HepG2 (cell line): Measurements from ENCODE around the gene ZDHHC11. TPM values are rescaled to one million over a fixed set of nuclear protein-coding genes. Genes with fewer than 3 reads are reported as not detected.
"Not testable (repeated sequence)": the region's sequence is repeated elsewhere in the genome, so short reads cannot be mapped to it uniquely, and the experiment has no call there.

Experiments used
- ATAC-seq: fragments of 200-7000 bp; cut with Tn5 transposase; 3 replicates; pipeline ENCODE4 v1.9.1; 2020; ENCODE audit warnings: mild to moderate bottlenecking, moderate library complexity
- BruUV-seq: library from RNA; stranded (reverse); fragments of 400-500 nt; replicated peaks from 2 replicates; lab custom pipeline; 2021; lab: Mats Ljungman, UMichigan
- CTCF ChIA-PET: fragments of 300-600 bp; formaldehyde crosslinking; extraction: SDS; loops from one replicate; lab custom pipeline; 2021; ENCODE audit warnings: low total read pairs, inconsistent platforms, low intra/inter-chr PET ratio; lab: Yijun Ruan, JAX
- POLR2A ChIA-PET: fragments of 350-600 bp; sonication (Branson Sonifier 250); formaldehyde crosslinking; loops from one replicate; lab custom pipeline; 2020; ENCODE audit warnings: antibody characterized with exemption, inconsistent platforms; lab: Yijun Ruan, JAX
- DNase-seq: peaks from one replicate; pipeline ENCODE4 v3.0.0-alpha.2; 2015; ENCODE audit warnings: low spot score
- FAIRE-seq: peaks from 3 replicates; lab custom pipeline; 2011; peaks lifted over from hg19 to GRCh38; lab: Jason Lieb, UNC
- H2AFZ ChIP-seq: one replicate; pipeline ENCODE4 v1.6.1; 2011; ENCODE audit warnings: low read length, inconsistent platforms
- H3K27ac ChIP-seq: fragments of 300-600 bp; 3 replicates; pipeline ENCODE4 v1.8.0; 2011; ENCODE audit warnings: mixed run types, mild to moderate bottlenecking, mixed read lengths, low read length, inconsistent platforms; ENCODE audit not compliant: insufficient read depth; ENCODE audit errors: extremely low read length
- H3K27me3 ChIP-seq, 2 experiments: fragments of 200-600 bp in 1 of 2; 2 replicates in 1 of 2; 3 replicates in 1 of 2; pipeline versions ENCODE4 v1.6.0 to v1.8.0; 2011; ENCODE audit warnings: low read length in 2 of 2, mild to moderate bottlenecking in 2 of 2, moderate library complexity in 2 of 2, inconsistent platforms in 1 of 2; ENCODE audit not compliant: insufficient read depth in 2 of 2, control insufficient read depth in 1 of 2
- H3K36me3 ChIP-seq, 2 experiments: fragments of 200-600 bp in 1 of 2; replicated peaks in 1 of 2; 2 replicates in 1 of 2; 3 replicates in 1 of 2; pipeline versions ENCODE4 v1.5.1 to v1.8.0; 2011; ENCODE audit warnings: low read length in 2 of 2, inconsistent platforms in 1 of 2; ENCODE audit not compliant: insufficient read depth in 2 of 2, control insufficient read depth in 1 of 2
- H3K4me1 ChIP-seq: 2 replicates; pipeline ENCODE4 v1.5.1; 2012; ENCODE audit warnings: low read length, inconsistent platforms; ENCODE audit not compliant: insufficient read depth
- H3K4me2 ChIP-seq: 2 replicates; pipeline ENCODE4 v1.6.0; 2011; ENCODE audit warnings: low read depth, low read length, inconsistent platforms
- H3K4me3 ChIP-seq, 3 experiments: fragments of 200-600 bp in 1 of 3; sonication (generic), shearing (Covaris generic) in 1 of 3; replicated peaks in 1 of 3; 2 replicates each; pipeline ENCODE4 v1.5.1; 2011 to 2016; ENCODE audit warnings: low read length in 3 of 3, inconsistent platforms in 2 of 3, low read depth in 2 of 3, mild to moderate bottlenecking in 2 of 3, control low read depth in 1 of 3, mixed read lengths in 1 of 3; ENCODE audit not compliant: insufficient read depth in 1 of 3
- H3K79me2 ChIP-seq: one replicate; pipeline ENCODE4 v1.6.1; 2011; ENCODE audit warnings: low read length, inconsistent platforms; ENCODE audit not compliant: insufficient read depth
- H3K9ac ChIP-seq: 2 replicates; pipeline ENCODE4 v1.6.0; 2011; ENCODE audit warnings: mild to moderate bottlenecking, low read depth, low read length, inconsistent platforms; ENCODE audit not compliant: insufficient read depth
- H3K9me3 ChIP-seq: 2 replicates; pipeline ENCODE4 v1.5.1; 2012; ENCODE audit warnings: mild to moderate bottlenecking, low read length
- H4K20me1 ChIP-seq: 2 replicates; pipeline ENCODE4 v1.6.0; 2011; ENCODE audit warnings: inconsistent platforms, mild to moderate bottlenecking, low read length, moderate library complexity; ENCODE audit not compliant: insufficient read depth
- ADNP ChIP-seq: sonication (generic); formaldehyde crosslinking; IDR thresholded peaks from 2 replicates; pipeline ENCODE4 v1.4.0; 2020; ENCODE audit warnings: missing genetic modification reagents
- RELA ChIP-seq: sonication (generic); formaldehyde crosslinking; IDR thresholded peaks from 2 replicates; pipeline ENCODE4 v1.4.0; 2020; ENCODE audit warnings: missing genetic modification reagents
- ZNF33B ChIP-seq: sonication (generic); formaldehyde crosslinking; IDR thresholded peaks from 2 replicates; pipeline ENCODE4 v1.5.1; 2020; ENCODE audit warnings: mild to moderate bottlenecking, missing genetic modification reagents
- WGBS: methylation state at CpG from one replicate; pipeline ENCODE4 v1.1.6; 2017; ENCODE audit warnings: low lambda C conversion rate; 5-methylcytosine and 5-hydroxymethylcytosine counted together
- in situ Hi-C: cut with HindIII; loops from 2 replicates; pipeline ENCODE4 v1.10.0; 2017; ENCODE audit warnings: low pct_unique_long_range_greater_than_20kb; ENCODE audit not compliant: extremely low pct_ligation_motif_present
- intact Hi-C: fragments of 100-400 bp; cut with micrococcal nuclease; formaldehyde crosslinking; loops from one replicate; pipeline ENCODE4 v1.10.0; 2022; ENCODE audit not compliant: unreplicated experiment
- polyA plus RNA-seq, 8 experiments: library from polyadenylated mRNA; depleted of rRNA in 3 of 8; stranded (reverse) in 7 of 8; unstranded in 1 of 8; fragments of >200 nt; fragmentation: Illumina TruSeq in 4 of 8; extraction: Trizol in 4 of 8; gene quantifications; 2 replicates each; pipeline versions ENCODE4 v1.2.1 to v1.2.3, GENCODE V29; 2011 to 2016; ENCODE audit warnings: low read depth in 4 of 8, missing spikeins in 1 of 8, mixed read lengths in 1 of 8; ENCODE audit not compliant: insufficient read depth in 1 of 8
- total RNA-seq, 5 experiments: library from RNA; depleted of rRNA; stranded (reverse); fragments of >200 nt; fragmentation: Illumina TruSeq; extraction: Trizol; gene quantifications; 2 replicates each; pipeline ENCODE4 v1.2.3, GENCODE V29; 2016; ENCODE audit warnings: low read depth in 1 of 5

The ZDHHC11 gene
- total and polyA plus RNA-seq, 2 of the 13 experiments (the other 11 are each of a cell fraction or from before 2014, with no cell fraction given): 2.1 to 4.0 TPM

GRCh38 chr5:778967-779366 is 71.8 kb downstream of the ZDHHC11 start:
- intact Hi-C loops, H4K20me1 ChIP-seq, DNase-seq, H3K79me2 ChIP-seq, H3K4me3 ChIP-seq, H3K4me2 ChIP-seq, H3K36me3 ChIP-seq, FAIRE-seq, H2AFZ ChIP-seq, H3K27ac ChIP-seq, BruUV-seq, H3K9me3 ChIP-seq, POLR2A ChIA-PET, H3K9ac ChIP-seq, H3K4me1 ChIP-seq, CTCF ChIA-PET, ATAC-seq: not testable (repeated sequence)
- WGBS: 23% methylated on average over 3 of the region's 9 CpGs
- H3K27me3 ChIP-seq: peaks cover 6 to 21% of the 10 kb centered on the region in 2 experiments
- in situ Hi-C loops: loop anchor here (10.0 kb wide), 1 partner anchor 94 kb away; no protein-coding TSS in a partner anchor

GRCh38 chr5:778421-778820 is 72.4 kb downstream of the ZDHHC11 start:
- H2AFZ ChIP-seq, H3K36me3 ChIP-seq, H3K4me3 ChIP-seq, ATAC-seq, POLR2A ChIA-PET, H3K9me3 ChIP-seq, FAIRE-seq, H3K9ac ChIP-seq, H3K27ac ChIP-seq, DNase-seq, intact Hi-C loops, CTCF ChIA-PET, H3K79me2 ChIP-seq, H3K4me2 ChIP-seq, H3K4me1 ChIP-seq, BruUV-seq, H4K20me1 ChIP-seq: not testable (repeated sequence)
- 39% methylated on average over 4 of the region's 6 CpGs for WGBS
- H3K27me3 ChIP-seq: peaks cover 10 to 20% of the 10 kb centered on the region in 2 experiments
- in situ Hi-C loops: loop anchor here (10.0 kb wide), 1 partner anchor 94 kb away; no protein-coding TSS in a partner anchor

GRCh38 chr5:777756-778161 is 73.0 kb downstream of the ZDHHC11 start:
- Histone ChIP-seq H3K27me3 (peaks cover 15 to 22% of the 10 kb centered on the region in 2 experiments), H4K20me1 (no peaks in the 10 kb centered on the region), H3K9ac (no peak overlapping the region), H3K4me2 (no peak overlapping the region), H3K4me3 (no peak overlapping the region), H2AFZ (no peak overlapping the region), H3K27ac (no peak overlapping the region), H3K79me2 (no peaks in the 10 kb centered on the region)
- ChIA-PET POLR2A (no interaction called here), CTCF (no interaction called here)
- no peak for ATAC-seq
- TF ChIP-seq ADNP (CRISPR knock-in tag) (no peak), ZNF33B (CRISPR knock-in tag) (no peak), RELA (CRISPR knock-in tag) (no peak)
- TF ChIP-seq, all 625 proteins: peak for 0
- no peaks in the 10 kb centered on the region for H3K9me3 ChIP-seq
- no TSS peak for BruUV-seq
- no peaks in the 10 kb centered on the region for H3K36me3 ChIP-seq
- in situ Hi-C loops: loop anchor here (10.0 kb wide), 1 partner anchor 93 kb away; no protein-coding TSS in a partner anchor
- no peak for FAIRE-seq
- H3K4me1 ChIP-seq: no peaks in the 10 kb centered on the region
- WGBS: 77% methylated on average over 27 of the region's 36 CpGs
- intact Hi-C loops: no loop called here
- DNase-seq: no peak
